Measurements from ENCODE around the gene AMER2. TPM values are rescaled to one million over a fixed set of nuclear protein-coding genes. Genes with fewer than 3 reads are reported as not detected.

The AMER2 gene
- total and polyA plus RNA-seq, 7 experiments from 2014 or later, result 0.05 TPM; not detected in 6

GRCh38 chr13:25186187-25186586 lies 14.1 kb upstream of the AMER2 start:
- ChIA-PET CTCF (no interaction called here), POLR2A (no interaction called here)
- intact Hi-C loops (cut with micrococcal nuclease), result no loop called here

GRCh38 chr13:25181597-25181996 lies 9.5 kb upstream of the AMER2 start:
- intact Hi-C loops (cut with micrococcal nuclease), result no loop called here
- no peak for ATAC-seq
- POLR2A ChIA-PET, result no interaction called here
- no peak overlapping the region for H3K27ac ChIP-seq (ENCODE audit: low read depth, low read length)
- H3K27me3 ChIP-seq (ENCODE audit: control insufficient read depth in 2 of 2, insufficient read depth in 2 of 2, low read length in 2 of 2), result no peaks in the 10 kb centered on the region
- Mint-ChIP-seq H3K27ac (no peak overlapping the region), H3K36me3 (peaks cover 0 to 6% (median 0%) of the 10 kb centered on the region in 5 donors), H3K9me3 (peaks cover 0 to 25% (median 6%) of the 10 kb centered on the region in 11 donors), H3K4me3 (no peak overlapping the region), H3K4me1 (no peaks in the 10 kb centered on the region), H3K27me3 (peaks cover 23 to 66% (median 59%) of the 10 kb centered on the region in 5 donors)
- no peak overlapping the region for H3K4me3 ChIP-seq (ENCODE audit: low read length)
- no peaks in the 10 kb centered on the region for H3K4me1 ChIP-seq (ENCODE audit: control insufficient read depth in 2 of 2, insufficient read depth in 2 of 2, low read length in 2 of 2)
- peaks cover 0 to 5% (median 0%) of the 10 kb centered on the region in 3 experiments for H3K9me3 ChIP-seq (ENCODE audit: control insufficient read depth in 2 of 3, low read length in 3 of 3)
- CTCF ChIA-PET, result no interaction called here
- DNase-seq, result no peak
- no peaks in the 10 kb centered on the region for H3K36me3 ChIP-seq (ENCODE audit: control insufficient read depth in 2 of 3, insufficient read depth in 3 of 3, low read length in 3 of 3)

More at GRCh38 chr13:25186187-25186586, 14.1 kb upstream of the AMER2 start:
- no peaks in the 10 kb centered on the region for H3K27me3 ChIP-seq (ENCODE audit: control insufficient read depth in 2 of 2, insufficient read depth in 2 of 2, low read length in 2 of 2)
- DNase-seq, result no peak
- H3K9me3 ChIP-seq (ENCODE audit: control insufficient read depth in 2 of 3, low read length in 3 of 3), result no peaks in the 10 kb centered on the region
- peaks cover 32 to 70% (median 48%) of the 10 kb centered on the region in 5 donors for H3K27me3 Mint-ChIP-seq
- no peaks in the 10 kb centered on the region for H3K4me1 Mint-ChIP-seq
- no peak overlapping the region for H3K27ac Mint-ChIP-seq
- no peak overlapping the region for H3K4me3 ChIP-seq (ENCODE audit: low read length)
- no peak overlapping the region for H3K4me3 Mint-ChIP-seq
- no peaks in the 10 kb centered on the region for H3K36me3 ChIP-seq (ENCODE audit: control insufficient read depth in 2 of 3, insufficient read depth in 3 of 3, low read length in 3 of 3)
- ATAC-seq, result no peak
- H3K27ac ChIP-seq (ENCODE audit: low read depth, low read length), result no peak overlapping the region
- H3K36me3 Mint-ChIP-seq, result no peaks in the 10 kb centered on the region
- H3K9me3 Mint-ChIP-seq, result peaks cover 0 to 9% (median 0%) of the 10 kb centered on the region in 11 donors
- no peaks in the 10 kb centered on the region for H3K4me1 ChIP-seq (ENCODE audit: control insufficient read depth in 2 of 2, insufficient read depth in 2 of 2, low read length in 2 of 2)

GRCh38 chr13:25180775-25181537 lies 8.9 kb upstream of the AMER2 start:
- Histone ChIP-seq H3K36me3 (ENCODE audit: control insufficient read depth in 2 of 3, insufficient read depth in 3 of 3, low read length in 3 of 3) (no peaks in the 10 kb centered on the region), H3K27me3 (ENCODE audit: control insufficient read depth in 2 of 2, insufficient read depth in 2 of 2, low read length in 2 of 2) (no peaks in the 10 kb centered on the region), H3K27ac (ENCODE audit: low read depth, low read length) (no peak overlapping the region), H3K9me3 (ENCODE audit: control insufficient read depth in 2 of 3, low read length in 3 of 3) (peaks cover 0 to 5% (median 0%) of the 10 kb centered on the region in 3 experiments), H3K4me1 (ENCODE audit: control insufficient read depth in 2 of 2, insufficient read depth in 2 of 2, low read length in 2 of 2) (no peaks in the 10 kb centered on the region), H3K4me3 (ENCODE audit: low read length) (no peak overlapping the region)
- ATAC-seq (no peak), DNase-seq (no peak)
- Mint-ChIP-seq H3K36me3 (peaks cover 0 to 6% (median 0%) of the 10 kb centered on the region in 5 donors), H3K9me3 (peaks cover 0 to 25% (median 8%) of the 10 kb centered on the region in 11 donors), H3K27ac (no peak overlapping the region), H3K27me3 (peaks cover 26 to 71% (median 65%) of the 10 kb centered on the region in 5 donors), H3K4me1 (no peaks in the 10 kb centered on the region), H3K4me3 (no peak overlapping the region)
- ChIA-PET CTCF (no interaction called here), POLR2A (no interaction called here)
- intact Hi-C loops (cut with micrococcal nuclease), result no loop called here

GRCh38 chr13:25179832-25180774 lies 8.0 kb upstream of the AMER2 start:
- Histone ChIP-seq H3K27me3 (ENCODE audit: control insufficient read depth in 2 of 2, insufficient read depth in 2 of 2, low read length in 2 of 2) (no peaks in the 10 kb centered on the region), H3K4me3 (ENCODE audit: low read length) (no peak overlapping the region), H3K9me3 (ENCODE audit: control insufficient read depth in 2 of 3, low read length in 3 of 3) (peaks cover 0 to 5% (median 0%) of the 10 kb centered on the region in 3 experiments), H3K36me3 (ENCODE audit: control insufficient read depth in 2 of 3, insufficient read depth in 3 of 3, low read length in 3 of 3) (no peaks in the 10 kb centered on the region), H3K4me1 (ENCODE audit: control insufficient read depth in 2 of 2, insufficient read depth in 2 of 2, low read length in 2 of 2) (no peaks in the 10 kb centered on the region), H3K27ac (ENCODE audit: low read depth, low read length) (no peak overlapping the region)
- Mint-ChIP-seq H3K9me3 (peaks cover 0 to 25% (median 8%) of the 10 kb centered on the region in 11 donors), H3K27me3 (peaks cover 31 to 75% (median 66%) of the 10 kb centered on the region in 5 donors), H3K27ac (no peak overlapping the region), H3K4me3 (no peak overlapping the region), H3K4me1 (no peaks in the 10 kb centered on the region), H3K36me3 (peaks cover 0 to 6% (median 0%) of the 10 kb centered on the region in 5 donors)
- CTCF ChIA-PET, result no interaction called here
- DNase-seq, result no peak
- POLR2A ChIA-PET, result no interaction called here
- ATAC-seq, result no peak
- intact Hi-C loops (cut with micrococcal nuclease), result no loop called here

GRCh38 chr13:25179011-25179410 lies 6.9 kb upstream of the AMER2 start:
- H3K4me1 Mint-ChIP-seq, result no peaks in the 10 kb centered on the region
- intact Hi-C loops (cut with micrococcal nuclease), result no loop called here
- Histone ChIP-seq H3K27me3 (ENCODE audit: control insufficient read depth in 2 of 2, insufficient read depth in 2 of 2, low read length in 2 of 2) (no peaks in the 10 kb centered on the region), H3K4me1 (ENCODE audit: control insufficient read depth in 2 of 2, insufficient read depth in 2 of 2, low read length in 2 of 2) (no peaks in the 10 kb centered on the region), H3K27ac (ENCODE audit: low read depth, low read length) (no peak overlapping the region), H3K9me3 (ENCODE audit: control insufficient read depth in 2 of 3, low read length in 3 of 3) (peaks cover 0 to 5% (median 0%) of the 10 kb centered on the region in 3 experiments), H3K36me3 (ENCODE audit: control insufficient read depth in 2 of 3, insufficient read depth in 3 of 3, low read length in 3 of 3) (no peaks in the 10 kb centered on the region), H3K4me3 (ENCODE audit: low read length) (no peak overlapping the region)
- peaks cover 0 to 25% (median 8%) of the 10 kb centered on the region in 11 donors for H3K9me3 Mint-ChIP-seq
- H3K36me3 Mint-ChIP-seq, result peaks cover 0 to 6% (median 0%) of the 10 kb centered on the region in 5 donors
- ChIA-PET CTCF (no interaction called here), POLR2A (no interaction called here)
- DNase-seq (no peak), ATAC-seq (no peak)
- H3K27ac Mint-ChIP-seq, result no peak overlapping the region
- peaks cover 32 to 77% (median 68%) of the 10 kb centered on the region in 5 donors for H3K27me3 Mint-ChIP-seq
- no peak overlapping the region for H3K4me3 Mint-ChIP-seq

- Histone ChIP-seq H3K4me3 (ENCODE audit: low read length) (no peak overlapping the region), H3K27ac (ENCODE audit: low read depth, low read length) (no peak overlapping the region), H3K9me3 (ENCODE audit: control insufficient read depth in 2 of 3, low read length in 3 of 3) (peaks cover 0 to 5% (median 0%) of the 10 kb centered on the region in 3 experiments), H3K27me3 (ENCODE audit: control insufficient read depth in 2 of 2, insufficient read depth in 2 of 2, low read length in 2 of 2) (peaks cover 0 to 4% of the 10 kb centered on the region in 2 donors), H3K36me3 (ENCODE audit: control insufficient read depth in 2 of 3, insufficient read depth in 3 of 3, low read length in 3 of 3) (no peaks in the 10 kb centered on the region), H3K4me1 (ENCODE audit: control insufficient read depth in 2 of 2, insufficient read depth in 2 of 2, low read length in 2 of 2) (no peaks in the 10 kb centered on the region)
- Mint-ChIP-seq H3K27ac (no peak overlapping the region), H3K36me3 (peaks cover 0 to 6% (median 0%) of the 10 kb centered on the region in 5 donors), H3K4me1 (no peaks in the 10 kb centered on the region), H3K27me3 (peaks cover 42 to 77% (median 71%) of the 10 kb centered on the region in 5 donors), H3K9me3 (peaks cover 0 to 23% (median 8%) of the 10 kb centered on the region in 11 donors), H3K4me3 (no peak overlapping the region)
- CTCF ChIA-PET, result no interaction called here
- intact Hi-C loops (cut with micrococcal nuclease), result no loop called here
- POLR2A ChIA-PET, result no interaction called here
- DNase-seq, result no peak
- no peak for ATAC-seq
These were observed 6.0 kb upstream of the AMER2 start for GRCh38 chr13:25178070-25178469.
